Calu3 (cell line): Measurements from ENCODE around the gene SLC26A3. TPM values are rescaled to one million over a fixed set of nuclear protein-coding genes. Genes with fewer than 3 reads are reported as not detected.

Experiments used
- BruUV-seq: library from RNA; stranded (reverse); fragments of 400-500 nt; replicated peaks from 2 replicates; lab custom pipeline; 2021; lab: Mats Ljungman, UMichigan
- CTCF ChIA-PET: fragments of 300-600 bp; sonication (Branson Sonifier 250); formaldehyde crosslinking; loops from one replicate; lab custom pipeline; 2022; ENCODE audit warnings: antibody characterized with exemption; lab: Charles Lee
- DNase-seq: peaks from one replicate; pipeline ENCODE4 v3.0.0; 2022
- H3K27ac Mint-ChIP-seq: one replicate; pipeline ENCODE4 v1.8.0; 2022; ENCODE audit warnings: mixed read lengths; ENCODE audit not compliant: unreplicated experiment
- H3K27me3 Mint-ChIP-seq: one replicate; pipeline ENCODE4 v1.8.0; 2022; ENCODE audit warnings: mixed read lengths; ENCODE audit not compliant: unreplicated experiment
- H3K36me3 Mint-ChIP-seq: one replicate; pipeline ENCODE4 v1.8.0; 2022; ENCODE audit warnings: mild to moderate bottlenecking, moderate library complexity, mixed read lengths; ENCODE audit not compliant: insufficient read depth, unreplicated experiment
- H3K4me1 Mint-ChIP-seq: one replicate; pipeline ENCODE4 v1.8.0; 2022; ENCODE audit warnings: mild to moderate bottlenecking, low read depth, mixed read lengths; ENCODE audit not compliant: unreplicated experiment
- H3K4me3 Mint-ChIP-seq: one replicate; pipeline ENCODE4 v1.8.0; 2022; ENCODE audit warnings: mild to moderate bottlenecking, low read depth, moderate library complexity, mixed read lengths; ENCODE audit not compliant: unreplicated experiment
- H3K9me3 Mint-ChIP-seq: one replicate; pipeline ENCODE4 v1.8.0; 2022; ENCODE audit warnings: low read depth, mixed read lengths; ENCODE audit not compliant: unreplicated experiment
- intact Hi-C: fragments of 100-400 bp; cut with micrococcal nuclease; formaldehyde crosslinking; loops from one replicate; pipeline ENCODE4 v1.10.0; 2022; ENCODE audit not compliant: unreplicated experiment
- total RNA-seq: library from RNA; stranded (reverse); gene quantifications from 2 replicates; pipeline ENCODE4 v1.2.3, GENCODE V29; 2022
- TF ChIP-seq, protein P1 (sequence below): fragments of 200-600 bp; IDR thresholded peaks from one replicate; pipeline ENCODE4 v1.8.0; 2022; ENCODE audit warnings: antibody characterized with exemption; ENCODE audit not compliant: unreplicated experiment

SLC26A3 gene
- total RNA-seq, 1 experiment from 2014 or later, result not detected

DNA sequence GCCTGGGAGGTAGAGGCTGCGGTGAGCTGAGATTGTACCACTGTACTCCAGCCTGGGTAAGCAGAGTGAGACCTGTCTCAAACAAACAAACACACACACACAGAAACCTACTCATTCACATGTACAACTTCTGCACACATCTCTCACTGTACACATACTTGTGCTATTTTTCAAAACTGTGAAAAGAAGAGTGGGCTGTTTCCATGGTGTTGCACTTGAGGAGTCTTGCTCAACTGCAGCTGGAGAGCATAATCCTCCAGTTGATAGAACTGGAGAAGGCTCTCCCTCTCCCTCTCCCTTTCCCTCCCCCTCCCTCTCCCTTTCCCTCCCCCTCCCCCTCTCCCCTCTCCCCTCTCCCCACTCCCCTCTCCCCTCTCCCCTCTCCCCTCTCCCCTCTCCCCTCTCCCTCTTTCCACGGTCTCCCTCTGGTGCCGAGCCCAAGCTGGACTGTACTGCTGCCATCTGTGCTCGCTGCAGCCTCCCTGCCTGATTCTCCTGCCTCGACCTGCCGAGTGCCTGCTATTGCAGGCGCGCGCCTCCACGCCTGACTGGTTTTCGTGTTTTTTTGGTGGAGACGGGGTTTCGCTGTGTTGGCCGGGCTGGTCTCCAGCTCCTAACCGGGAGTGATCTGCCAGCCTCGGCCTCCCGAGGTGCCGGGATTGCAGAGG is 44.3 kb upstream of the SLC26A3 start:
- no peak overlapping the region for H3K27ac Mint-ChIP-seq
- no peaks in the 10 kb centered on the region for H3K4me1 Mint-ChIP-seq
- BruUV-seq, result no TSS peak
- H3K4me3 Mint-ChIP-seq, result no peak overlapping the region
- H3K27me3 Mint-ChIP-seq, result peaks cover 14% of the 10 kb centered on the region
- no peaks in the 10 kb centered on the region for H3K9me3 Mint-ChIP-seq
- intact Hi-C loops, result no loop called here
- TF ChIP-seq, protein P1, sequence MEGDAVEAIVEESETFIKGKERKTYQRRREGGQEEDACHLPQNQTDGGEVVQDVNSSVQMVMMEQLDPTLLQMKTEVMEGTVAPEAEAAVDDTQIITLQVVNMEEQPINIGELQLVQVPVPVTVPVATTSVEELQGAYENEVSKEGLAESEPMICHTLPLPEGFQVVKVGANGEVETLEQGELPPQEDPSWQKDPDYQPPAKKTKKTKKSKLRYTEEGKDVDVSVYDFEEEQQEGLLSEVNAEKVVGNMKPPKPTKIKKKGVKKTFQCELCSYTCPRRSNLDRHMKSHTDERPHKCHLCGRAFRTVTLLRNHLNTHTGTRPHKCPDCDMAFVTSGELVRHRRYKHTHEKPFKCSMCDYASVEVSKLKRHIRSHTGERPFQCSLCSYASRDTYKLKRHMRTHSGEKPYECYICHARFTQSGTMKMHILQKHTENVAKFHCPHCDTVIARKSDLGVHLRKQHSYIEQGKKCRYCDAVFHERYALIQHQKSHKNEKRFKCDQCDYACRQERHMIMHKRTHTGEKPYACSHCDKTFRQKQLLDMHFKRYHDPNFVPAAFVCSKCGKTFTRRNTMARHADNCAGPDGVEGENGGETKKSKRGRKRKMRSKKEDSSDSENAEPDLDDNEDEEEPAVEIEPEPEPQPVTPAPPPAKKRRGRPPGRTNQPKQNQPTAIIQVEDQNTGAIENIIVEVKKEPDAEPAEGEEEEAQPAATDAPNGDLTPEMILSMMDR, result no peak
- no peak for DNase-seq
- no peaks in the 10 kb centered on the region for H3K36me3 Mint-ChIP-seq
- CTCF ChIA-PET, result no interaction called here

DNA sequence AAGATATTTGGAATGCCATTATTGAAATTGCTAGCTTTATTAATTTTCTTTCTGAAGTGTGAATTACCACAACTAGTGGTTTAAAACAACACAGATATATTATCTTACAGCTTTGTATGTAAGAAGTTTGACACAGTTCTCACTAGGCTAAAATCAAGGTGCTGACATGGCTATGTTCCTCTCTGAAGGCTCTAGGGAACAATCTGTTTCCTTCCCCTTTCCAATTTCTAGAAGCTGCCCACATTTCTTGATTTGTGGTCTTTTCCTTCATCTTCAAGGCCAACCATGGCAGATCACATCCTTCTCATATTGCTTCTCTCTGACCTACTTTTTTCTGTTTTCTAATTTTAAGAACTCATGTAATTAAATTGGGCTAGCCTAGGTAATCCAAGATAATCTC is 43.3 kb upstream of the SLC26A3 start:
- intact Hi-C loops, result no loop called here
- Mint-ChIP-seq H3K27ac (no peak overlapping the region), H3K4me1 (no peaks in the 10 kb centered on the region), H3K36me3 (no peaks in the 10 kb centered on the region), H3K27me3 (peaks cover 11% of the 10 kb centered on the region), H3K4me3 (no peak overlapping the region), H3K9me3 (no peaks in the 10 kb centered on the region)
- TF ChIP-seq, protein P1, result no peak
- CTCF ChIA-PET, result no interaction called here
- no TSS peak for BruUV-seq
- no peak for DNase-seq

DNA sequence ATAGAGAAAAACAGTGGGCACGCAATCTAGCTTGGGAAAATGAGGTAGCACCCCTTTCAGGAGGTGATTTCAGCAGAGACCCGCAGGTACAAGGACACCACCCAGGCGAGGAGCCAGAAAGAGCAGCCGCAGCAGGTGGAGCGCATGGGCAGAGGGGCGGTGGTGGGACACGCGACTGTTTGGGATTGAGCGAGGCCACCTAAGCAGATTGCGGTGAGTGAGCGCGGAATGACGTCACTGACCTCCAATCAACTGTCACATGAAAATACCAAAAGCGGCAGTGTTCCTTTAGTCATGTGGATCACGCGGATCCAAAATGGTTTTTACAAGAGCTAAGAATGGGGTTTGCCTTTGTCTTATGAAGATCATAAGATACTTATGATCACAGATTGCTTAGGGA is 40.2 kb upstream of the SLC26A3 start:
- Mint-ChIP-seq H3K4me1 (no peaks in the 10 kb centered on the region), H3K27me3 (peaks cover 14% of the 10 kb centered on the region), H3K9me3 (peaks cover 3% of the 10 kb centered on the region), H3K4me3 (no peak overlapping the region), H3K36me3 (no peaks in the 10 kb centered on the region), H3K27ac (no peak overlapping the region)
- CTCF ChIA-PET, result no interaction called here
- intact Hi-C loops, result no loop called here
- TF ChIP-seq, protein P1, result no peak
- no TSS peak for BruUV-seq
- DNase-seq, result no peak

DNA sequence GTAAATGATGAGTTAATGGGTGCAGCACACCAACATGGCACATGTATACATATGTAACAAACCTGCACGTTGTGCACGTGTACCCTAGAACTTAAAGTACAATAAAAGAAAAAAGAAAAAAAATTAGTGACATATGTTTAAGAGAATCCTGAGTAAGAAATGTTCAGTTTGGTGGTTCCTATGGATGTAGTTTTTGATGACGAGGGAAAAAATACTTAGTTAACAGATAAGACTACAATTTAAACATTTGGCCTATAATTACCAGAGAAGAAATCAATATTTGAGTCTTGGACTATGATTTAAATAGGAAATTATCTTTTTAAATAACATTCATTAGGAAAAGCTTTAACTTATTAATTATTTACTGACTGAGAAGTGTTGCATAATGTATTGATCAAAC is 39.2 kb upstream of the SLC26A3 start:
- H3K4me1 Mint-ChIP-seq, result no peaks in the 10 kb centered on the region
- DNase-seq, result no peak
- CTCF ChIA-PET, result no interaction called here
- TF ChIP-seq, protein P1, result no peak
- intact Hi-C loops, result no loop called here
- peaks cover 23% of the 10 kb centered on the region for H3K27me3 Mint-ChIP-seq
- no TSS peak for BruUV-seq
- H3K4me3 Mint-ChIP-seq, result no peak overlapping the region
- H3K27ac Mint-ChIP-seq, result no peak overlapping the region
- no peaks in the 10 kb centered on the region for H3K36me3 Mint-ChIP-seq
- H3K9me3 Mint-ChIP-seq, result peaks cover 3% of the 10 kb centered on the region
